ENCODE data around the gene EDN2. TPM values are rescaled to one million over a fixed set of nuclear protein-coding genes. Genes with fewer than 3 reads are reported as not detected.

The EDN2 gene
- total and polyA plus RNA-seq, 2 donors from 2014 or later: 2.3 to 2.9 TPM

- Histone ChIP-seq H3K4me1 (ENCODE audit: control insufficient read depth in 2 of 3, insufficient read depth in 2 of 3, low read depth in 1 of 3, low read length in 3 of 3) (no peaks in the 10 kb centered on the region), H3K27me3 (ENCODE audit: control insufficient read depth, insufficient read depth, low read length) (no peaks in the 10 kb centered on the region), H3K9ac (ENCODE audit: low read length in 3 of 3) (no peak overlapping the region), H3K4me3 (ENCODE audit: low read length in 3 of 3) (no peak overlapping the region), H3K27ac (ENCODE audit: low read depth in 2 of 2, low read length in 2 of 2) (no peak overlapping the region), H3K36me3 (ENCODE audit: control insufficient read depth in 2 of 3, insufficient read depth in 3 of 3, low read length in 3 of 3) (no peaks in the 10 kb centered on the region), H3K9me3 (ENCODE audit: control insufficient read depth in 2 of 3, insufficient read depth in 1 of 3, low read length in 3 of 3) (peaks cover 0 to 9% (median 2%) of the 10 kb centered on the region in 3 donors)
- intact Hi-C loops (cut with DNase I): no loop called here
- FAIRE-seq (no peak), DNase-seq (no peak)
- TF ChIP-seq CTCF (IDR thresholded peaks at IDR 0.05; ENCODE audit: borderline replicate concordance, extremely low read depth, insufficient read depth): no peak
Observed at GRCh38 chr1:41444246-41444645, 40.2 kb downstream of the EDN2 start.

DNA sequence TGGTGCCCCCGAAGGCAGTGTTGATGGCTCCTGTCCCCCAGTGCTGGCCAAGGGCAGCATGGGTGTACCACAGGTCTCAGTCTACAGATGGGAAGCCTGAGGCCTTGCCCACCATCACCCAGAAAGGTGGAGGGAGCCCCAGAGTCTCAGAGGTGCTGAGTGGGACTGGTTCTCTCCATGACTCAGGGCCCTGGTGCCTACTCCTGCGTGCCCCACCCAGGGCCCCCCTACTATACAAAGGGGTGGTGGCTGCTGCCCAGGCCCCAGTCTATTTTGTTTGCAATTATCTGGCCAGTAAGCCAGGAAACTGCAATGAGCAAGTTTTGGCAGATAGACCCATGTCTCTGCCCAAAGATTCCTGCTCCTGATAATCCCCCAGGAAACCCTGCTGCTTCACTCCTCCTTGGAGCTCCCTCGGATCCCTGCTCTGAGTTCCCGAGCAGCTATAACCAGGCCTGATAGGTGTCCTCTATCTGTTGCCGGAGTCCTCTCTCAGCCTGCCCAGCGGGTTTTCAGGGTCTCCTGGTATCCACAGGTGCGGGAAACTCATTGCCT lies 41.7 kb downstream of the EDN2 start:
- H3K4me3 ChIP-seq (ENCODE audit: low read length in 3 of 3): no peak overlapping the region
- H3K27ac ChIP-seq (ENCODE audit: low read depth in 2 of 2, low read length in 2 of 2): no peak overlapping the region
- H3K4me1 ChIP-seq (ENCODE audit: control insufficient read depth in 2 of 3, insufficient read depth in 2 of 3, low read depth in 1 of 3, low read length in 3 of 3): no peaks in the 10 kb centered on the region
- no peak for FAIRE-seq
- no peaks in the 10 kb centered on the region for H3K27me3 ChIP-seq (ENCODE audit: control insufficient read depth, insufficient read depth, low read length)
- intact Hi-C loops (cut with DNase I): no loop called here
- no peaks in the 10 kb centered on the region for H3K36me3 ChIP-seq (ENCODE audit: control insufficient read depth in 2 of 3, insufficient read depth in 3 of 3, low read length in 3 of 3)
- no peak for DNase-seq
- TF ChIP-seq CTCF (IDR thresholded peaks at IDR 0.05; ENCODE audit: borderline replicate concordance, extremely low read depth, insufficient read depth): no peak
- peaks cover 0 to 9% (median 2%) of the 10 kb centered on the region in 3 donors for H3K9me3 ChIP-seq (ENCODE audit: control insufficient read depth in 2 of 3, insufficient read depth in 1 of 3, low read length in 3 of 3)
- no peak overlapping the region for H3K9ac ChIP-seq (ENCODE audit: low read length in 3 of 3)

DNA sequence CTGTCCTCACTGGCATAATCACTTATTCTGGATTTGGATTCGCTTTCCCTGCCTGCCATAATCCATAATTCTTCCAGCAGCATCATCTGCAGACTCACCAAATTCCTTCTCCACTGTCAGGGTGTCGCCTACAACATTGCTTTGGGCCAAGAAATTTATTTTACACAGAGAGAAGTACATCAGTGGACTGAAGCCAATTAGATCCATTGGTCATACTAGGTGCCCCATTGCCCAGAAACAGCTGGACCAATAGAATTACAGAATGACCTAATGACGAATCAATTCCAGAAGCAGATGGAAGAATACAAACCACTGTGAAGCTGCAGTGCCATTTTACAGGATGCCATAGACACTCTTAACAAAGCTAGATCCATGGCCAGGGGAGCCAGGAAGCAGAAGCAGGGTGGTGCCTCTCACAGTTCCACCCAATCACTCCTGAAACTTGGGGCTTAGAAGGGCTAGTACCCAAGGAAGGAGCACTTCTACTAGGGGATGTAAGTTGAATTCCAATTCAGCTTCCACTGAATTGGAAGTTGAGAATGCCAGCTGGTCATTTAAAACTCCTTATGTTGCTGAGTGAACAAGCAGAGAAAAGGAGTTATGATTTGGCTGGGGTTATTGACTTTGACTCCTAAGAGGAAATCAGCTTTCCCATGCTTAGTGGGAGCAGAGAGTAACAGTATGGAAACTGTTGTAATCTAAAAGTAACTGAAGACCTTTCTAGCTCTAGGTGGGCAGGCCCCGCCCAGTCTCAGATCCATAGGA lies 44.0 kb downstream of the EDN2 start:
- Histone ChIP-seq H3K4me1 (ENCODE audit: control insufficient read depth in 2 of 3, insufficient read depth in 2 of 3, low read depth in 1 of 3, low read length in 3 of 3) (no peaks in the 10 kb centered on the region), H3K4me3 (ENCODE audit: low read length in 3 of 3) (no peak overlapping the region), H3K9me3 (ENCODE audit: control insufficient read depth in 2 of 3, insufficient read depth in 1 of 3, low read length in 3 of 3) (peaks cover 0 to 9% (median 2%) of the 10 kb centered on the region in 3 donors), H3K27me3 (ENCODE audit: control insufficient read depth, insufficient read depth, low read length) (no peaks in the 10 kb centered on the region), H3K27ac (ENCODE audit: low read depth in 2 of 2, low read length in 2 of 2) (no peak overlapping the region), H3K9ac (ENCODE audit: low read length in 3 of 3) (no peak overlapping the region), H3K36me3 (ENCODE audit: control insufficient read depth in 2 of 3, insufficient read depth in 3 of 3, low read length in 3 of 3) (no peaks in the 10 kb centered on the region)
- intact Hi-C loops (cut with DNase I): no loop called here
- DNase-seq (no peak), FAIRE-seq (no peak)
- no peak for TF ChIP-seq CTCF (IDR thresholded peaks at IDR 0.05; ENCODE audit: borderline replicate concordance, extremely low read depth, insufficient read depth)
